HG03159 (cell line): ENCODE measurements around the gene PSMB7.

ENCODE experiments used
- ATAC-seq: cut with Tn5 transposase; IDR thresholded peaks from one replicate; pipeline ENCODE4 v1.9.1; 2021; ENCODE audit warnings: mild to moderate bottlenecking, moderate library complexity; ENCODE audit not compliant: unreplicated experiment

The PSMB7 gene

GRCh38 chr9:124346347-124347163 is 68.7 kb downstream of the PSMB7 start:
- ATAC-seq = no peak

- ATAC-seq = no peak
These were observed 69.4 kb downstream of the PSMB7 start for GRCh38 chr9:124345751-124346281.

- no peak for ATAC-seq
These were observed 70.2 kb downstream of the PSMB7 start for GRCh38 chr9:124345063-124345462.

DNA sequence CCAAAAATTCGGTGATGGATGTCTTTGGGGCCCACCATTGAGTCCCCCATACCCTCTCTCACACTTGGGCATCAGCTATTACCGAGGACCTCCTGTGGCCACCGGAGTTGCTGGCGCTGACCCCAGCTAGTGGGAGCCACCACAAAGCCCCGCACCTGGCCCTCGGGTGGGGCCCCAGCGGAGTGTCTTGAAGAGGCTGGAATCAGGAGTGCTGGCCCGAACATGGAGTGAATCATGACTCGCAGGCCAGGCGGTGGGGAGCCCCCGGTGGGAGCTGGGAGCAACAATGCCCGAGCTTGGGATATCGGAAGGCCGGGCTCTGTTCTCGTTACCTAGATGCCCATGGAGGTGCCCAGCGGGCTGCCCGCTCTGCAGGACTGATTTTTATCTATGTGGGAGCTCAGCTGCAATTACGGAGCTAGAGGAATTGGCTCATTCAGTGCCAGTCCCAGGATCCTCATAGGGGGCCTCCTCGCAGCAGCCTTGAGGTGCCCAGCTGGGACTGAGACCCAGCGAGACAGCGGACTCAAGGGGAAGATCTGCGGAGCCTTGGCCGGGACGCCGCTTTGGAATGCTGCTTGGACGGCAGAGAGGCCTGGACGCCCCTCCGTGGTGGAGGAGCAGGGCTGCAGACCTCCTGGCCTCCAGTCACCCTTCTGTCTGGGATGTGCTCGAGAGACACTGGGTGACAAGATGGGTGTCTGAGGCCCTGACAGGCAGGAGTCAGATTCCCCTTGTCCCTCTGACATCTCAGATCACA is 70.8 kb downstream of the PSMB7 start:
- ATAC-seq = no peak

DNA sequence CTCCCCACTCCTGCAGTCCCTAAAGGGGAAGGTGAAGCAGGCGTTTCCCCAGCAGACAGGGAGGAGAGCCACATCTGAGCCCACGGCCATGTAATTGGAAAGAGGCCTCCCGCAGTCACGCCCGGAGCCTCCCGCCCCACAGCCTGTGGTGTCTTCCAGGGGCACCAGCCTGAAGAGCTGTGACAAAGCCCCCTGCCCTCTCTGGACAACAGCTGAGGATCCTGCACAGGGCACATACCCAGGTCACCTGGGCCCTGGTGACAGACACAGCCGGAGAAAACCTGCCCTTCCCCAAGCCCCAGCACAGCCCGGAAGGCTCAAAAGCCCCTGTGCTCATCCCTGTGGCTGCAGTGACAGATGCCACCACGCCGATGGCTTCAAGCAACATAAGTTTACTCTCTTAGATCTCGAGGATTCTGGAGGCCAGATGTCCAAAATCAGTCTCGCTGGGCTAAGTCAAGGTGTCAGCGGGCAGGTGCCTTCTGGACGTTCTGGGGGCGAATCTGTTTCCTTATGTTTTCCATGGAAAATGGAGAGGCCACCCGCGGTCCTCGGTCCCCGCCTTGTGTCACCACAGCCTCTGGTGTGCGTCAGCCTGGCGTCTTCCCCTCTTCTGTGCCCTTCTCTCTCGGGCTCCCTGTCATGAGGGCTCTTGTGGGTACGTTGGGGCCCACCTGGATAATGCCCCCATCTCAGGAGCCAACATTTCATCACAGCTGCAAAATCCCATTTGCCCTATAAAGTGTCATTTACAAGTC is 71.5 kb downstream of the PSMB7 start:
- no peak for ATAC-seq

DNA sequence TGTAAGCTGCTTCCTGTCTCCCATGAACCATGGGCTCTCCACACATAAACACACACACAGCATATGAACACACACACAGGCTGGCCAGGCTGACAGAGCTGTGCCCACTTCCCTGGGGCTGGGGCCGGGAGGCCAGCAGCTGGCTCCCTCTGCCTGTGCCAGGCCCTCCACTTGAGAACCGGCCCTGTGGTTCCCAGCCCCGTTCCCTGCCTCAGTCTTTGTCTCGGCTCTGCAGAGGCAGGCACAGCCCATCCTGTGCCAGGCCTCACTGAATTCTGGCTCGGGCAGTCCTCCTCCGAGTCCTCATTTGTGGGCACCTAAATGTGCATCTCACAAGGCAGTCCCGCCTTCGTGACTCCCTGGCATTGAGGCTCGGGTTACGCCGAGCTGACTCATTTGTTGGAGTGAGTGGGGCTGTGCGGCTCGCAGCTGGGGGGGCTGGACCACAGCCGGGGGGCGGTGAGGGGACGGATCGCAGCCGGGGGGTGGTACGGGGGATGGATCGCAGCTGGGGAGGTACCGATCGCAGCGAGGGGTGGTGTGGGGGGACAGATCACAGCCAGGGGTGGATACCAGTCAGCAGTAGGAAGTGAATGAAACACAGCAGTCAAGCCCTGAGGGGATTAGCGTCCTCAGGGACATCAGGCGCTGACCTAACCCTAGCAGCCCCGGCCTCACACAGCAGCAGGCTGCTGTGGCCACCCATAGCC is 72.3 kb downstream of the PSMB7 start:
- no peak for ATAC-seq

DNA sequence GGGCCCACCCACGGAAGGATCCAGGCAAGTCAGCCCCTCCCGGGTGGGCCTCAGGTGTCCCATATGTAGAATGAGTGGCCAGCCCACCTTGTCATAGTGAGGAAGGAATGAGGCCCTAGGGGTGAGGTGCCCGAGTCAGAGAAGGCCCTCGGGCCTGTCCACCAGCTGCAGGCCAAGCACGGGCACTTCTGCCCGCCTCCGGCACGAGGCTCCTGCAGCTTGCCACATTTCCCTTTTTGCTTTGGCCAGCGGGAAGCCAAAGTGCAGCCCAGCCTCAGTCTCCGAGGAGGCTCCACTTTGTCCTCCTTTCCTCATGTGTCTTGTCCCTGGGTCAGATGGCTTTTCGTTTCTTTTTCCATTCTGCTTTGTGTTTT is 72.9 kb downstream of the PSMB7 start:
- no peak for ATAC-seq

DNA sequence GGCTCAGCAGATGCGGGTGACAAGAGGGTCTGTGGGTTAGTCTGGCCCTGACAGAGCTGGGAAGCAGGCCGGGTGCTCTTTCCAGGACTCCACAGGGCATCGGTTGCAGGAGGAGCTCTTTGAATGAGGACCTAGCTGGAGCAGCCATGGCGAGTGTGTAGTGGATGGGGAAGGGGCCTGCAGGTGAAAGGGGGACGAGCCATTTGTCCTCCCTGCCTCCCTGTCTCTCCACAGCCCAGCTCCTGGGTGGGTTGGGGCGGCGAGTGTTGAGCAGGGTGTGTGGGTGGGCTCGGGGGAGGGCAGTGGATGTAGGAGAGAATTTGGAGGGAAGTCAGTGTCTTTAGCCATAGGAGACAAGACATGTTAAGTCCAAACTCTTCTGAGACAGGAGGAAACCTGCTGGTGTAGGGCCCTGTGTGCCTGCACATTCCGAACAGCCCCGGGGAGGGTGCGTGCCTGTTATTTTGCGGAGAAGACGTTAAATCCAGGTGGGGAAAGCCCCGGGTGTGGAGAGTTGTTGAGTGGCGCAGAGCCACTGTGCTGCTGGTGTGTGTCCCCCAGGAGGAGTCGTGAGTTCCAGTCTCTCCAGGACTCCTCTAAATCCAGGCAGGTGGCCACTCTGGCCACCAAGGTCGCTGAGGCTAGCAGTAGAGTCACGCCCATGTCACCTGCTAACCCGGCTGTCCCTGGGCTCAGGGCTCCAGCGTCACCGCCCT is 73.6 kb downstream of the PSMB7 start:
- no peak for ATAC-seq

GRCh38 chr9:124340219-124341069 is 74.8 kb downstream of the PSMB7 start:
- ATAC-seq = no peak

- ATAC-seq = no peak
These were observed 75.6 kb downstream of the PSMB7 start for GRCh38 chr9:124339603-124340146.

- no peak for ATAC-seq
These were observed 77.7 kb downstream of the PSMB7 start for GRCh38 chr9:124337562-124337961.

DNA sequence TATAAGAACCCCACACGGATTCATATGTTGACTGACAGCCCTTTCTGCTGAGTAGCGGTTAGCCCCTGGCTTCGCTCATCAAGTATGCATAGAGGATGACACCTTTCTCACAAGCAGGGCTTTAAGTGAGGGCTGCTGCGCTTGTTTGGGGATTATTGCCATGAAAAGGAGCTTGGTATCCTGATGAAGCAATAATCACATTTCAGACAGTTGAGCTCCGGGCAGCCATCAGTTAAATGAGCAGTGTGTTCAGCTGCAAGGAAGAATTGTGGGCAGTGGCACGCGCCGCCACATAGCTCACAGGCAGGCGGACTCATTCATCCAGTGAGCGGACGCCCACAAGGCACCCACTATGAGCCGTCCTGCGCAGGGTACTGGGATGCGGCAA is 79.9 kb downstream of the PSMB7 start:
- ATAC-seq = no peak

GRCh38 chr9:124334568-124335319 is 80.5 kb downstream of the PSMB7 start:
- ATAC-seq = no peak

GRCh38 chr9:124333203-124333579 is 82.1 kb downstream of the PSMB7 start:
- no peak for ATAC-seq

- ATAC-seq = no peak
These were observed 82.7 kb downstream of the PSMB7 start for GRCh38 chr9:124332361-124333202.

GRCh38 chr9:124331580-124331979 is 83.7 kb downstream of the PSMB7 start:
- no peak for ATAC-seq

GRCh38 chr9:124330011-124330697 is 85.1 kb downstream of the PSMB7 start:
- ATAC-seq = no peak
